Neutrophil (primary cell): ENCODE measurements around the gene RSRC2.
"Not testable (repeated sequence)": the region's sequence is repeated elsewhere in the genome, so short reads cannot be mapped to it uniquely, and the experiment has no call there.

Source experiments
- H3K27ac ChIP-seq: fragments of 200-600 bp; sonication (generic); 2 replicates; pipeline ENCODE4 v1.5.1; 2016; ENCODE audit warnings: mild to moderate bottlenecking, moderate library complexity
- H3K27me3 ChIP-seq: fragments of 200-600 bp; sonication (generic); 2 replicates; pipeline ENCODE4 v1.6.0; 2016; ENCODE audit warnings: mild to moderate bottlenecking
- H3K36me3 ChIP-seq: fragments of 200-600 bp; sonication (generic); 2 replicates; pipeline ENCODE4 v1.5.1; 2017
- H3K4me1 ChIP-seq, 2 experiments: fragments of 200-600 bp in 1 of 2; sonication (generic) in 1 of 2; 1 replicate in 1 of 2; 2 replicates in 1 of 2; pipeline versions ENCODE4 v1.5.1 to v1.6.1; 2013 to 2016; ENCODE audit warnings: low read depth in 1 of 2, low read length in 1 of 2, mild to moderate bottlenecking in 1 of 2, moderate library complexity in 1 of 2; ENCODE audit not compliant: control insufficient read depth in 1 of 2, insufficient read depth in 1 of 2
- H3K4me3 ChIP-seq, 2 experiments: fragments of 200-600 bp in 1 of 2; sonication (generic) in 1 of 2; 1 replicate in 1 of 2; 2 replicates in 1 of 2; pipeline ENCODE4 v1.5.1; 2013 to 2016; ENCODE audit warnings: low read depth in 1 of 2, low read length in 1 of 2, mild to moderate bottlenecking in 1 of 2, moderate library complexity in 1 of 2
- H3K9me3 ChIP-seq: fragments of 200-600 bp; sonication (generic); 2 replicates; pipeline ENCODE4 v1.5.1; 2016
- TF ChIP-seq, protein P1 (sequence below): fragments of 200-600 bp; sonication (generic); IDR thresholded peaks from 2 replicates; pipeline ENCODE4 v1.5.1; 2016; ENCODE audit warnings: antibody characterized with exemption

Gene RSRC2

DNA sequence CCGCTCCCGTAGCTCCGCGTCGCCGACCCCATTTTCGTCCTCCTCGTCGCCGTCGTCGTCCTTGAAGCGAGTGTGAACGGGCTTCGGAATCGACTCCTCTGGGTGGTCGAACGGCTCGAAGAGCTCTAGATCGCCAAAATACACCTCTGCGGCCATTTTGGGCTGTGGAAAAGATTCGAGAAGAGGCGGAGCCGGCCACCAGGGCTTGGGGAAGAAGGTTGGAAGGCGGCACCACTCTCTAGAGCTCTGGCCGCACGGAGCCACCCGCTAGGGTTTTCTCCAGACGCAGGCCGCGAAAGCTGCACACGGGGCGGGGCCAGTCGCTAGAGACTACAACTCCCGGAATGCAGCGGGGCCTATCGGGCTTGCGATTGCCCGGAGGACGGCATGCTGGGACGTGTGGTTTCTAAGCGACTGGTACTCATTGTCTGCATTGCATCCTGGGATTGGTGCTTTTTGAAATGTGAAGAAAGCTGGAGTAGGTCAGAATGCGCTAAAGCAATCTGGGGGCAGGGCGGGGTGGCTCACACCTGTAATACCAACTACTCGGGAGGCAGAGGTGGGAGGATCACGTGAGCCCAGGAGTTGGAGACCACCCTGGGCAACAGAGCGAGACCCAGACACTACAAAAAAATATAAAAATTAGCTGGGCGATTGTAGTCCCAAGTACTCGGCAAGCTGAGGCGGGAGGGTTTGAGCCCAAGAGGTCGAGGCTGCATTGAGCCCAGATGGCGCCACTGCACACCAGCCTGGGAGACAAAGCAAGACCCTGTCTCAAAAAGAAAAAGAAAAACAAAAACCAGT, 25.8 kb downstream of the RSRC2 start, which contains the start of gene ZCCHC8:
ZCCHC8 (minus strand) TSS at position 248 of the 804 bp plus-strand sequence; CDS start at position 156, 92 bp downstream.
- H3K9me3 ChIP-seq = no peaks in the 10 kb centered on the region
- TF ChIP-seq, protein P1, sequence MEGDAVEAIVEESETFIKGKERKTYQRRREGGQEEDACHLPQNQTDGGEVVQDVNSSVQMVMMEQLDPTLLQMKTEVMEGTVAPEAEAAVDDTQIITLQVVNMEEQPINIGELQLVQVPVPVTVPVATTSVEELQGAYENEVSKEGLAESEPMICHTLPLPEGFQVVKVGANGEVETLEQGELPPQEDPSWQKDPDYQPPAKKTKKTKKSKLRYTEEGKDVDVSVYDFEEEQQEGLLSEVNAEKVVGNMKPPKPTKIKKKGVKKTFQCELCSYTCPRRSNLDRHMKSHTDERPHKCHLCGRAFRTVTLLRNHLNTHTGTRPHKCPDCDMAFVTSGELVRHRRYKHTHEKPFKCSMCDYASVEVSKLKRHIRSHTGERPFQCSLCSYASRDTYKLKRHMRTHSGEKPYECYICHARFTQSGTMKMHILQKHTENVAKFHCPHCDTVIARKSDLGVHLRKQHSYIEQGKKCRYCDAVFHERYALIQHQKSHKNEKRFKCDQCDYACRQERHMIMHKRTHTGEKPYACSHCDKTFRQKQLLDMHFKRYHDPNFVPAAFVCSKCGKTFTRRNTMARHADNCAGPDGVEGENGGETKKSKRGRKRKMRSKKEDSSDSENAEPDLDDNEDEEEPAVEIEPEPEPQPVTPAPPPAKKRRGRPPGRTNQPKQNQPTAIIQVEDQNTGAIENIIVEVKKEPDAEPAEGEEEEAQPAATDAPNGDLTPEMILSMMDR = peak; percentile 58
- peaks cover 30 to 34% of the 10 kb centered on the region in 2 experiments for H3K4me1 ChIP-seq
- H3K27me3 ChIP-seq = no peaks in the 10 kb centered on the region
- peaks cover 29% of the 10 kb centered on the region for H3K36me3 ChIP-seq
- H3K27ac ChIP-seq = peak within 1 kb of the TSS; percentile 92
- peak within 1 kb of the TSS; percentile 75 to 91 for H3K4me3 ChIP-seq

GRCh38 chr12:122499991-122500684, 26.6 kb downstream of the RSRC2 start:
- peak overlapping the region; percentile 92 for H3K27ac ChIP-seq
- H3K36me3 ChIP-seq = peaks cover 21% of the 10 kb centered on the region
- peaks cover 24 to 28% of the 10 kb centered on the region in 2 experiments for H3K4me1 ChIP-seq
- no peaks in the 10 kb centered on the region for H3K27me3 ChIP-seq
- no peaks in the 10 kb centered on the region for H3K9me3 ChIP-seq
- H3K4me3 ChIP-seq = peak overlapping the region; percentile 75 to 91
- TF ChIP-seq, protein P1 = no peak

DNA sequence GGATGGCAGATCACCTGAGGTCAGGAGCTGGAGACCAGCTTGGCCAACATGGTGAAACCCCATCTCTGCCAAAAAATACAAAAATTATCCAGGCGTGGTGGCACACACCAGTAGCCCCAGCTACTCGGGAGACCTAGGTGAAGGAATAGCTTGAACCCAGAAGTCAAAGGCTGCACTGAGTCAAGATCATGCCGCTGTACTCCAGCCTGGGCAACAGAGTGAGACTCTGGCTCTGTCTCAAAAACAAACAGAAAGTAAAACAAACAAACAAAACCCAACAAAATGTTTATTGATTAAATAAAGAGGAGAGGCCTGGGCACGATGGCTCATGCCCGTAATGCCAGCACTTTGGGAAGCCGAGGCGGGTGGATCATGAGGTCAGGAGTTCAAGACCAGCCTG, 31.5 kb downstream of the RSRC2 start:
- TF ChIP-seq, protein P1 = no peak
- Histone ChIP-seq H3K9me3 (no peaks in the 10 kb centered on the region), H3K36me3 (peaks cover 18% of the 10 kb centered on the region), H3K4me3 (no peak overlapping the region), H3K27ac (no peak overlapping the region), H3K4me1 (peaks cover 11 to 15% of the 10 kb centered on the region in 2 experiments), H3K27me3 (no peaks in the 10 kb centered on the region)

DNA sequence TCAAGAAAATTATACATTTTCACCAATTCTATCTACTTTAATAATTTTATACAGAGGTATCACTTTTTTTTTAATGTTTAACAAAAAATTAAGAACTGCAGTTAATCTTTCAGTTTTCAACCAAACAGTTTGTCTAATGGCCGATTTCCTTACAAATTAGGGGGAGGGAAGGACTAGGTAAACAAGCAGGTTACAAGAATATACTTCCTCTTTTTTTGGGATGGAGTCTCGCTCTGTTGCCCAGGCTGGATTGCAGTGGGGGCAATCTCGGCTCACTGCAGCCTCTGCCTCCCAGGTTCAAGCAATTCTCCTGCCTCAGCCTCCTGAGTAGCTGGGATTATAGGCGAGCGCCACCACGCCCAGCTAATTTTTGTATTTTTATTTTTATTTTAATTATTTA, 33.5 kb downstream of the RSRC2 start:
- H3K27me3 ChIP-seq, H3K4me1 ChIP-seq, H3K4me3 ChIP-seq, H3K9me3 ChIP-seq: not testable (repeated sequence)
- peaks cover 36% of the 10 kb centered on the region for H3K36me3 ChIP-seq
- peak overlapping the region; percentile 41 for H3K27ac ChIP-seq

- Histone ChIP-seq H3K36me3 (peaks cover 49% of the 10 kb centered on the region), H3K27ac (no peak overlapping the region), H3K4me1 (no peaks in the 10 kb centered on the region), H3K9me3 (no peaks in the 10 kb centered on the region), H3K27me3 (no peaks in the 10 kb centered on the region), H3K4me3 (no peak overlapping the region)
- TF ChIP-seq, protein P1 = no peak
Measured at GRCh38 chr12:122491991-122492390, 34.7 kb downstream of the RSRC2 start.

DNA sequence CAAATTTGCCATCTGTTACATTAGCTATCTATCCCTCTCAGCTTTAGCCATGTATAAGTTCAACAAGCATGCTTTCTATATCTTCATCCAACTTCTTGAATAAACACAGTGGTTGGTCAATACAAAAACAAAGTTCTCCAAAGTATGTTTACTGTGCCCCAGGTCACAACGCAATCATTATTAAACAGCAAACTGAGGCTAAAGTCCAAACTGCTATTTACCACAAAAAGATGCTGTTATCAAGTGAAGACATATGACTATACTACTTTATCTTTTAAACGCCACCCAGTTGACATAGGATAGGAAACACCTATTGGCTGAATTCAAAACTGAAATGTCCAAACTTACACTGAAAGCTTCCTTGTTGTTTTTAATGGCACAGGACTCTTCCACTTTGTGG, 37.7 kb downstream of the RSRC2 start:
- no peaks in the 10 kb centered on the region for H3K4me1 ChIP-seq
- H3K9me3 ChIP-seq = no peaks in the 10 kb centered on the region
- no peak overlapping the region for H3K4me3 ChIP-seq
- TF ChIP-seq, protein P1 = no peak
- H3K27me3 ChIP-seq = no peaks in the 10 kb centered on the region
- H3K27ac ChIP-seq = no peak overlapping the region
- H3K36me3 ChIP-seq = peaks cover 70% of the 10 kb centered on the region

- H3K36me3 ChIP-seq = peaks cover 79% of the 10 kb centered on the region
- not testable (repeated sequence) for H3K27me3 ChIP-seq, H3K27ac ChIP-seq, H3K4me1 ChIP-seq, H3K4me3 ChIP-seq, H3K9me3 ChIP-seq
Measured at GRCh38 chr12:122487807-122488206, 38.9 kb downstream of the RSRC2 start.
